NT2/D1 (cell line): ENCODE measurements around the gene FKBP8.
"Not testable (repeated sequence)": the region's sequence is repeated elsewhere in the genome, so short reads cannot be mapped to it uniquely, and the experiment has no call there.

ENCODE experiments used
- YY1 ChIP-seq: IDR thresholded peaks from 2 replicates; pipeline ENCODE4 v1.6.1; 2011; ENCODE audit not compliant: insufficient read length, insufficient read depth
- ZNF274 ChIP-seq: IDR thresholded peaks from 2 replicates; pipeline ENCODE4 v1.6.1; 2011; ENCODE audit warnings: mild to moderate bottlenecking, low read depth, low read length

DNA sequence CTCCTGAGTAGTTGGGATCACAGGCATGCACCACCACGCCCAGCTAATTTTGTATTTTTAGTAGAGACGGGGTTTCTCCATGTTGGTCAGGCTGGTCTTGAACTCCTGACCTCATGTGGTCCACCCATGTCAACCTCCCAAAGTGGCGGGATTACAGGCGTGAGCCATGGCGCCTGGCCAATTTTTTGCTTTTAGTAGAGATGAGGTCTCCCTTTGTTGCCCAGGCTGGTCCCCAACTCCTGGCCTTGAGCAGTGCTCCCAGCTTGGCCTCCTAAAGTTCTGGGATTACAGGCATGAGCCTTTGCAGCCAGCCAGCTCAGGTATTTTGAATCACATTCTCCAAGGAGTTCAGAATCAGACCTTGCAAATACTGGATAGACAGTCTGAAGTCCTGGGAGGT lies 49.4 kb upstream of the FKBP8 start:
- not testable (repeated sequence) for TF ChIP-seq YY1, ZNF274
